ENCODE data around the gene DGKB.

- TF ChIP-seq CTCF (IDR thresholded peaks at IDR 0.05): no peak
- no peak for TF ChIP-seq EZH2 (IDR thresholded peaks at IDR 0.05)
These were observed 562.0 kb downstream of the DGKB start for GRCh38 chr7:14340393-14341074.
